DOHH2 (cell line): Measurements from ENCODE around the gene EML6.

Source experiments
- CTCF ChIP-seq: fragments of 200-600 bp; sonication (generic); IDR thresholded peaks from one replicate; pipeline ENCODE4 v1.5.1; 2014; ENCODE audit warnings: antibody characterized with exemption, mild to moderate bottlenecking, low read depth, low read length; ENCODE audit not compliant: poor library complexity, severe bottlenecking
- EZH2phosphoT487 ChIP-seq: fragments of 200-600 bp; sonication (generic); IDR thresholded peaks from 2 replicates; pipeline ENCODE4 v1.6.1; 2017; ENCODE audit warnings: borderline replicate concordance, mild to moderate bottlenecking, antibody characterized with exemption, low read length, moderate library complexity, mixed read lengths

- no peak for TF ChIP-seq CTCF
- TF ChIP-seq EZH2phosphoT487 = no peak
Observed at GRCh38 chr2:54867457-54867856, 144.0 kb downstream of the EML6 start.
